Ishikawa (cell line): Measurements from ENCODE around the gene FRAS1.

Source experiments
- RAD21 ChIP-seq: IDR thresholded peaks from 2 replicates; pipeline ENCODE4 v1.6.1; 2012; ENCODE audit warnings: low read depth
- TEAD4 ChIP-seq: IDR thresholded peaks from 2 replicates; pipeline ENCODE4 v1.6.1; 2012
- TF ChIP-seq, protein P1 (sequence below): IDR thresholded peaks from 2 replicates; pipeline ENCODE4 v1.6.1; 2012

DNA sequence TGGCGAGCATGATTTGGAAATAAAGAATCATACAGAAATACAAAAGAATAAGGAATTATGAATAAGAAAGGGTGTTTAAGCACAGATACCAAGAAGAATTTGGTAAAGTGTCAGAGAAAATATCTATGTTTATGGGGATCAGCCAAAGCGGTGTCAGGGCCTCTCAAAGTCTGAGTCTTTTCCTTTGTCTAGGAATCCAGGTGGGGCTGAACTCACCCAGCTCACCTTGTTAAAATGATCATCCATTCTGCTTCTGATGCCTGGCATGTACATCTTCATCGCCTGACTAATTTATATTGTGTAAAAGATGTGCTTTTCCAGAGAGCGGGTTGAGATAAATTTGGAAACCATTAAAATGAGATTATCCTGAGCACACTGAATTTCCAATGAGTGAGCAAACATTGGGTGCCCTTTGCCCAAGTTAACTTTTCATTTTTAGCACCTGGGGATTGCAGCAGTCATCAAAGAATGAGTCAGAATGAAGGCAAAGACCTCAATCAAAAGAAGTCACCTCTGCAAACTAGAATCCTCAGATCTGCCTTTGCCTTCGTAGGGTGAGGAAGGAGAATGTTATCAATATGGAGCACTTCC lies 352.6 kb downstream of the FRAS1 start:
- TF ChIP-seq RAD21: no peak
- no peak for TF ChIP-seq TEAD4
- TF ChIP-seq, protein P1, sequence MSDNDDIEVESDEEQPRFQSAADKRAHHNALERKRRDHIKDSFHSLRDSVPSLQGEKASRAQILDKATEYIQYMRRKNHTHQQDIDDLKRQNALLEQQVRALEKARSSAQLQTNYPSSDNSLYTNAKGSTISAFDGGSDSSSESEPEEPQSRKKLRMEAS: no peak
